Stimulated activated effector memory CD8-positive, alpha-beta T cell treated with anti-CD3 and anti-CD28 coated beads, Interleukin-12 subunit alpha, Interleukin-12 subunit beta, amount 100 ng/mL, for 72 hours (primary cell): Measurements from ENCODE around the gene SHANK1.

Source experiments
- ATAC-seq: fragments of 150-1000 bp; cut with Tn5 transposase; 2 replicates; pipeline ENCODE4 v1.10.0; 2021
- DNase-seq, 2 donors: peaks; one replicate each; pipeline ENCODE4 v3.0.0; 2021 to 2022; ENCODE audit warnings: low spot score in 2 of 2
- H3K27ac Mint-ChIP-seq: one replicate; pipeline ENCODE4 v1.8.0; 2022; ENCODE audit warnings: mild to moderate bottlenecking, mixed read lengths
- H3K36me3 Mint-ChIP-seq: one replicate; pipeline ENCODE4 v1.8.0; 2022; ENCODE audit warnings: mild to moderate bottlenecking, mixed read lengths
- H3K4me1 Mint-ChIP-seq: one replicate; pipeline ENCODE4 v1.8.0; 2022; ENCODE audit warnings: mixed read lengths
- H3K4me3 Mint-ChIP-seq: one replicate; pipeline ENCODE4 v1.8.0; 2022; ENCODE audit warnings: mild to moderate bottlenecking, mixed read lengths
- H3K9me3 Mint-ChIP-seq: one replicate; pipeline ENCODE4 v1.8.0; 2022; ENCODE audit warnings: mixed read lengths

The SHANK1 gene

GRCh38 chr19:50690439-50690838 lies 29.2 kb downstream of the SHANK1 start:
- ATAC-seq (no peak), DNase-seq (no peak)
- Mint-ChIP-seq H3K9me3 (no peaks in the 10 kb centered on the region), H3K27ac (no peak overlapping the region), H3K4me1 (no peaks in the 10 kb centered on the region), H3K4me3 (no peak overlapping the region), H3K36me3 (no peaks in the 10 kb centered on the region)

GRCh38 chr19:50688766-50689165 lies 30.8 kb downstream of the SHANK1 start:
- no peak overlapping the region for H3K4me3 Mint-ChIP-seq
- H3K9me3 Mint-ChIP-seq: no peaks in the 10 kb centered on the region
- H3K27ac Mint-ChIP-seq: no peak overlapping the region
- H3K4me1 Mint-ChIP-seq: no peaks in the 10 kb centered on the region
- H3K36me3 Mint-ChIP-seq: no peaks in the 10 kb centered on the region
- ATAC-seq (no peak), DNase-seq (no peak)

GRCh38 chr19:50686310-50687032 lies 33.1 kb downstream of the SHANK1 start:
- H3K4me1 Mint-ChIP-seq: no peaks in the 10 kb centered on the region
- H3K4me3 Mint-ChIP-seq: no peak overlapping the region
- no peak for ATAC-seq

GRCh38 chr19:50679177-50680125 lies 40.2 kb downstream of the SHANK1 start:
- Mint-ChIP-seq H3K4me1 (peaks cover 13% of the 10 kb centered on the region), H3K4me3 (no peak overlapping the region), H3K9me3 (peaks cover 2% of the 10 kb centered on the region), H3K27ac (peak overlapping the region; percentile 6), H3K36me3 (no peaks in the 10 kb centered on the region)
- ATAC-seq: peak; percentile 94
- peak; percentile 68 to 93 for DNase-seq

More at GRCh38 chr19:50686310-50687032, 33.1 kb downstream of the SHANK1 start:
- no peak overlapping the region for H3K27ac Mint-ChIP-seq
- DNase-seq: no peak
- no peaks in the 10 kb centered on the region for H3K9me3 Mint-ChIP-seq
- no peaks in the 10 kb centered on the region for H3K36me3 Mint-ChIP-seq

- H3K27ac Mint-ChIP-seq: no peak overlapping the region
These were observed 41.3 kb downstream of the SHANK1 start for GRCh38 chr19:50678323-50678722.

GRCh38 chr19:50677636-50678035 lies 42.0 kb downstream of the SHANK1 start:
- Mint-ChIP-seq H3K27ac (no peak overlapping the region), H3K4me1 (peaks cover 13% of the 10 kb centered on the region)

More at GRCh38 chr19:50678323-50678722, 41.3 kb downstream of the SHANK1 start:
- H3K9me3 Mint-ChIP-seq: peaks cover 2% of the 10 kb centered on the region
- H3K4me1 Mint-ChIP-seq: peaks cover 13% of the 10 kb centered on the region
- no peak for ATAC-seq
- no peak overlapping the region for H3K4me3 Mint-ChIP-seq
- no peaks in the 10 kb centered on the region for H3K36me3 Mint-ChIP-seq
- DNase-seq: no peak

GRCh38 chr19:50676625-50677197 lies 42.9 kb downstream of the SHANK1 start:
- Mint-ChIP-seq H3K4me3 (no peak overlapping the region), H3K9me3 (peaks cover 2% of the 10 kb centered on the region), H3K27ac (no peak overlapping the region), H3K4me1 (peaks cover 13% of the 10 kb centered on the region), H3K36me3 (no peaks in the 10 kb centered on the region)
- ATAC-seq (no peak), DNase-seq (no peak)

More at GRCh38 chr19:50677636-50678035, 42.0 kb downstream of the SHANK1 start:
- Mint-ChIP-seq H3K9me3 (peaks cover 2% of the 10 kb centered on the region), H3K36me3 (no peaks in the 10 kb centered on the region), H3K4me3 (no peak overlapping the region)
- no peak for DNase-seq
- ATAC-seq: no peak

- Mint-ChIP-seq H3K4me1 (no peaks in the 10 kb centered on the region), H3K9me3 (peaks cover 2% of the 10 kb centered on the region)
- no peak for ATAC-seq
These were observed 46.5 kb downstream of the SHANK1 start for GRCh38 chr19:50673118-50673517.

GRCh38 chr19:50670102-50670380 lies 49.6 kb downstream of the SHANK1 start:
- H3K36me3 Mint-ChIP-seq: no peaks in the 10 kb centered on the region
- no peaks in the 10 kb centered on the region for H3K9me3 Mint-ChIP-seq
- no peak overlapping the region for H3K27ac Mint-ChIP-seq
- ATAC-seq (no peak), DNase-seq (no peak)
- H3K4me3 Mint-ChIP-seq: no peak overlapping the region
- H3K4me1 Mint-ChIP-seq: no peaks in the 10 kb centered on the region

More at GRCh38 chr19:50673118-50673517, 46.5 kb downstream of the SHANK1 start:
- no peak overlapping the region for H3K4me3 Mint-ChIP-seq
- H3K36me3 Mint-ChIP-seq: no peaks in the 10 kb centered on the region
- H3K27ac Mint-ChIP-seq: no peak overlapping the region
- no peak for DNase-seq

- Mint-ChIP-seq H3K4me1 (no peaks in the 10 kb centered on the region), H3K9me3 (no peaks in the 10 kb centered on the region), H3K36me3 (no peaks in the 10 kb centered on the region), H3K4me3 (no peak overlapping the region), H3K27ac (no peak overlapping the region)
- ATAC-seq: no peak
- DNase-seq: peak in 1 of 2 donors; percentile 59
These were observed 50.1 kb downstream of the SHANK1 start for GRCh38 chr19:50669302-50670101.

GRCh38 chr19:50668879-50669278 lies 50.7 kb downstream of the SHANK1 start:
- no peak for DNase-seq
- Mint-ChIP-seq H3K4me1 (no peaks in the 10 kb centered on the region), H3K27ac (no peak overlapping the region), H3K9me3 (no peaks in the 10 kb centered on the region), H3K4me3 (no peak overlapping the region), H3K36me3 (no peaks in the 10 kb centered on the region)
- ATAC-seq: no peak

- ATAC-seq (no peak), DNase-seq (no peak)
- Mint-ChIP-seq H3K4me3 (no peak overlapping the region), H3K27ac (no peak overlapping the region), H3K9me3 (no peaks in the 10 kb centered on the region), H3K4me1 (no peaks in the 10 kb centered on the region), H3K36me3 (no peaks in the 10 kb centered on the region)
These were observed 51.2 kb downstream of the SHANK1 start for GRCh38 chr19:50668416-50668815.

GRCh38 chr19:50667759-50668231 lies 51.8 kb downstream of the SHANK1 start:
- DNase-seq (no peak), ATAC-seq (no peak)
- Mint-ChIP-seq H3K36me3 (no peaks in the 10 kb centered on the region), H3K4me1 (no peaks in the 10 kb centered on the region), H3K9me3 (no peaks in the 10 kb centered on the region), H3K27ac (no peak overlapping the region), H3K4me3 (no peak overlapping the region)

GRCh38 chr19:50667177-50667758 lies 52.3 kb downstream of the SHANK1 start:
- ATAC-seq (no peak), DNase-seq (no peak)
- Mint-ChIP-seq H3K4me1 (no peaks in the 10 kb centered on the region), H3K27ac (no peak overlapping the region), H3K4me3 (no peak overlapping the region), H3K9me3 (no peaks in the 10 kb centered on the region), H3K36me3 (no peaks in the 10 kb centered on the region)
